ENCODE measurements around the gene MYZAP.

- TF ChIP-seq CTCF (IDR thresholded peaks at IDR 0.05) (no peak), POLR2A (IDR thresholded peaks at IDR 0.05) (no peak)
Measured at GRCh38 chr15:57557267-57557666, 34.4 kb upstream of the MYZAP start.
